CD4-positive, alpha-beta T cell treated with Interleukin-6 at 100 ng/mL for 8 hours (primary cell): ENCODE results near the gene CHRNB2.

Experiments
- DNase-seq: peaks from one replicate; pipeline ENCODE4 v3.0.0-alpha.2; 2020; ENCODE audit warnings: mixed read lengths, low spot score

CHRNB2 gene

GRCh38 chr1:154581766-154582165 is 14.2 kb downstream of the CHRNB2 start:
- no peak for DNase-seq

- no peak for DNase-seq
Observed at GRCh38 chr1:154582885-154583284, 15.3 kb downstream of the CHRNB2 start.

GRCh38 chr1:154583773-154584172 is 16.2 kb downstream of the CHRNB2 start:
- no peak for DNase-seq

GRCh38 chr1:154584267-154584994 is 16.9 kb downstream of the CHRNB2 start:
- DNase-seq, result no peak

- DNase-seq, result no peak
Observed at GRCh38 chr1:154586231-154586630, 18.7 kb downstream of the CHRNB2 start.

- no peak for DNase-seq
Observed at GRCh38 chr1:154586641-154587040, 19.1 kb downstream of the CHRNB2 start.

GRCh38 chr1:154589780-154590179 is 22.2 kb downstream of the CHRNB2 start:
- DNase-seq, result no peak

GRCh38 chr1:154590756-154591155 is 23.2 kb downstream of the CHRNB2 start:
- DNase-seq, result no peak

GRCh38 chr1:154591206-154591605 is 23.6 kb downstream of the CHRNB2 start:
- no peak for DNase-seq

- DNase-seq, result no peak
Observed at GRCh38 chr1:154593390-154593789, 25.8 kb downstream of the CHRNB2 start.

GRCh38 chr1:154594811-154595210 is 27.2 kb downstream of the CHRNB2 start:
- DNase-seq, result no peak

- no peak for DNase-seq
Observed at GRCh38 chr1:154595621-154596020, 28.0 kb downstream of the CHRNB2 start.

- DNase-seq, result no peak
Observed at GRCh38 chr1:154598871-154599635, 31.5 kb downstream of the CHRNB2 start.

- DNase-seq, result no peak
Observed at GRCh38 chr1:154599658-154600057, 32.1 kb downstream of the CHRNB2 start.

GRCh38 chr1:154603317-154603716 is 35.7 kb downstream of the CHRNB2 start:
- DNase-seq, result no peak

GRCh38 chr1:154605534-154605933 is 38.0 kb downstream of the CHRNB2 start:
- DNase-seq, result no peak

GRCh38 chr1:154607106-154607608 is 39.6 kb downstream of the CHRNB2 start:
- DNase-seq, result no peak

- peak; percentile 93 for DNase-seq
Observed at GRCh38 chr1:154607609-154608396, 40.2 kb downstream of the CHRNB2 start, which contains the start of gene ADAR. ADAR (minus strand) TSS chr1:154608186; CDS start chr1:154608006, 180 bp downstream.

- DNase-seq, result peak; percentile 13
Observed at GRCh38 chr1:154608397-154609270, 41.1 kb downstream of the CHRNB2 start.

- DNase-seq, result peak; percentile 54
Observed at GRCh38 chr1:154609398-154610380, 42.1 kb downstream of the CHRNB2 start.
